Measurements from ENCODE around the gene ESR1.

- TF ChIP-seq CTCF (IDR thresholded peaks at IDR 0.05; ENCODE audit: insufficient read depth, low read depth, low read length) (no peak), EZH2 (IDR thresholded peaks at IDR 0.05; ENCODE audit: insufficient read depth, low read length) (no peak)
These were observed 357.5 kb downstream of the ESR1 start for GRCh38 chr6:152164957-152165356.
